COLO668 (cell line): ENCODE results near the gene AKAP5.

ENCODE experiments used
- DNase-seq: peaks from one replicate; lab custom pipeline; 2025; ENCODE audit not compliant: unreplicated experiment; lab: John Stamatoyannopoulos, UW

The AKAP5 gene

GRCh38 chr14:64465191-64465822 lies at the start of gene AKAP5:
AKAP5 (plus strand) TSS chr14:64465499; CDS start chr14:64468395, 2,896 bp downstream.
- peak; percentile 84 for DNase-seq

GRCh38 chr14:64416348-64416932 lies 48.9 kb upstream of the AKAP5 start:
- no peak for DNase-seq

- DNase-seq, result no peak
Measured at GRCh38 chr14:64417055-64417770, 48.1 kb upstream of the AKAP5 start.

GRCh38 chr14:64417771-64418125 lies 47.6 kb upstream of the AKAP5 start:
- DNase-seq, result no peak

- no peak for DNase-seq
Measured at GRCh38 chr14:64419003-64419402, 46.3 kb upstream of the AKAP5 start.

- no peak for DNase-seq
Measured at GRCh38 chr14:64421166-64421565, 44.1 kb upstream of the AKAP5 start.

GRCh38 chr14:64422005-64422404 lies 43.3 kb upstream of the AKAP5 start:
- DNase-seq, result no peak

- no peak for DNase-seq
Measured at GRCh38 chr14:64422756-64423155, 42.5 kb upstream of the AKAP5 start.

- no peak for DNase-seq
Measured at GRCh38 chr14:64423987-64424386, 41.3 kb upstream of the AKAP5 start.

- DNase-seq, result no peak
Measured at GRCh38 chr14:64434528-64434927, 30.8 kb upstream of the AKAP5 start.

GRCh38 chr14:64438181-64438841 lies 27.0 kb upstream of the AKAP5 start:
- no peak for DNase-seq

GRCh38 chr14:64439141-64439540 lies 26.2 kb upstream of the AKAP5 start:
- DNase-seq, result no peak

- DNase-seq, result no peak
Measured at GRCh38 chr14:64440494-64440893, 24.8 kb upstream of the AKAP5 start.

- DNase-seq, result no peak
Measured at GRCh38 chr14:64442300-64442988, 22.9 kb upstream of the AKAP5 start.

- no peak for DNase-seq
Measured at GRCh38 chr14:64444140-64444539, 21.2 kb upstream of the AKAP5 start.

- no peak for DNase-seq
Measured at GRCh38 chr14:64444984-64445845, 20.1 kb upstream of the AKAP5 start.

- DNase-seq, result no peak
Measured at GRCh38 chr14:64447876-64448670, 17.2 kb upstream of the AKAP5 start.

GRCh38 chr14:64450255-64450654 lies 15.0 kb upstream of the AKAP5 start:
- DNase-seq, result no peak

- no peak for DNase-seq
Measured at GRCh38 chr14:64454671-64455070, 10.6 kb upstream of the AKAP5 start.
